ENCODE data around the gene TUBB3. TPM values are rescaled to one million over a fixed set of nuclear protein-coding genes. Genes with fewer than 3 reads are reported as not detected.

Gene TUBB3
- total and polyA plus RNA-seq, 2 of the 8 experiments (the other 6 are each of a cell fraction or from before 2014, with no cell fraction given) = 275 to 393 TPM

DNA sequence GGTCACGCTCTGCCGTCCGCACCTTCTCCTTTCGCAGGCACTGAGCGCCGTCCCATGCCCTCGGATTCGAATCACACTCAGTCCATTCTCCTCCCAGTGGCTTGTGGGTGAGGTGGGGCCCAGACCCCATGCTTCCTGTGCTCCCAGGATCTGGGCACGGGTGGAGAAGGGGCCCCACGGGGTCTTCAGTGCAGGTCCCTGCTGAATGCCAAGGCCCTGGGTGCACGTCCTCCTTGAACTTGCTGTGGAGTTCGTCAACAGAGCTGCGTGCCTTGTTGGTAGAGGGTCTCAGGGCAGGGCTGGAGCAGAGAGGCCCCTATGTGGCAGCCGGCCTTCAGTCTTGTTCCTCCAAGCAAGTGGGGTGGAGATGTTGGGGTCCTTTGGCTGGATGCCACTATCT lies 11.8 kb upstream of the TUBB3 start (continued):
- TF ChIP-seq EGR1 (IDR thresholded peaks at IDR 0.05; ENCODE audit: borderline replicate concordance, low read depth, low read length) (no peak), CREB1 (IDR thresholded peaks at IDR 0.05) (no peak), TCF12 (IDR thresholded peaks at IDR 0.05; ENCODE audit: low read depth, low read length) (no peak), RAD21 (IDR thresholded peaks at IDR 0.05 in 1 of 2, conservative IDR thresholded peaks at IDR 0.05 in 1 of 2; ENCODE audit: low read depth in 2 of 2, low read length in 2 of 2) (no peak), SP4 (IDR thresholded peaks at IDR 0.05; ENCODE audit: low read length) (no peak), TEAD4 (IDR thresholded peaks at IDR 0.05; ENCODE audit: low read depth, low read length) (no peak), EP300 (IDR thresholded peaks at IDR 0.05; ENCODE audit: borderline replicate concordance in 1 of 2, low read depth in 2 of 2, low read length in 2 of 2) (no peak)
- TF ChIP-seq, protein P1, sequence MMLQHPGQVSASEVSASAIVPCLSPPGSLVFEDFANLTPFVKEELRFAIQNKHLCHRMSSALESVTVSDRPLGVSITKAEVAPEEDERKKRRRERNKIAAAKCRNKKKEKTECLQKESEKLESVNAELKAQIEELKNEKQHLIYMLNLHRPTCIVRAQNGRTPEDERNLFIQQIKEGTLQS (IDR thresholded peaks at IDR 0.05; ENCODE audit: insufficient read depth, low read depth, low read length) = no peak
